HG03442 (cell line): ENCODE measurements around the gene RARG.

Experiments used
- ATAC-seq: cut with Tn5 transposase; IDR thresholded peaks from one replicate; pipeline ENCODE4 v1.9.1; 2021; ENCODE audit warnings: mild to moderate bottlenecking, moderate library complexity; ENCODE audit not compliant: unreplicated experiment

Gene RARG

GRCh38 chr12:53224061-53224896, 7.7 kb downstream of the RARG start:
- ATAC-seq: no peak

- no peak for ATAC-seq
Measured at GRCh38 chr12:53223389-53224060, 8.5 kb downstream of the RARG start.

GRCh38 chr12:53222806-53223261, 9.2 kb downstream of the RARG start:
- ATAC-seq: no peak

GRCh38 chr12:53222170-53222721, 9.8 kb downstream of the RARG start:
- ATAC-seq: no peak

- ATAC-seq: peak; percentile 18
Measured at GRCh38 chr12:53221203-53222080, 10.6 kb downstream of the RARG start.

GRCh38 chr12:53220694-53221202, 11.3 kb downstream of the RARG start:
- peak; percentile 41 for ATAC-seq

- ATAC-seq: peak; percentile 25
Measured at GRCh38 chr12:53219956-53220693, 11.9 kb downstream of the RARG start.

- peak; percentile 16 for ATAC-seq
Measured at GRCh38 chr12:53219292-53219955, 12.6 kb downstream of the RARG start.

- no peak for ATAC-seq
Measured at GRCh38 chr12:53218551-53219291, 13.3 kb downstream of the RARG start.

- ATAC-seq: no peak
Measured at GRCh38 chr12:53217931-53218307, 14.1 kb downstream of the RARG start.

GRCh38 chr12:53217051-53217930, 14.7 kb downstream of the RARG start:
- no peak for ATAC-seq

GRCh38 chr12:53215497-53215896, 16.5 kb downstream of the RARG start:
- no peak for ATAC-seq

GRCh38 chr12:53214687-53215455, 17.1 kb downstream of the RARG start:
- no peak for ATAC-seq

- no peak for ATAC-seq
Measured at GRCh38 chr12:53214221-53214620, 17.8 kb downstream of the RARG start.

- no peak for ATAC-seq
Measured at GRCh38 chr12:53213348-53213747, 18.7 kb downstream of the RARG start.

GRCh38 chr12:53212931-53213330, 19.1 kb downstream of the RARG start:
- no peak for ATAC-seq
